Ovary (tissue), 3 donors: ENCODE measurements around the gene ASCL3.

Experiments used
- EP300 ChIP-seq: sonication (generic); formaldehyde crosslinking; IDR thresholded peaks from one replicate; pipeline ENCODE4 v1.6.1; 2017; ENCODE audit warnings: antibody characterized with exemption
- TF ChIP-seq, protein P1 (sequence below), 3 donors: fragments of 450-650 bp in 2 of 3; fragments of 200-600 bp in 1 of 3; IDR thresholded peaks; one replicate each; pipeline versions ENCODE4 v1.5.1 to v1.8.0; 2016 to 2022; ENCODE audit warnings: antibody characterized with exemption in 3 of 3, mild to moderate bottlenecking in 1 of 3
- donor health status: DM: no; HTN: no; CAD: no.

DNA sequence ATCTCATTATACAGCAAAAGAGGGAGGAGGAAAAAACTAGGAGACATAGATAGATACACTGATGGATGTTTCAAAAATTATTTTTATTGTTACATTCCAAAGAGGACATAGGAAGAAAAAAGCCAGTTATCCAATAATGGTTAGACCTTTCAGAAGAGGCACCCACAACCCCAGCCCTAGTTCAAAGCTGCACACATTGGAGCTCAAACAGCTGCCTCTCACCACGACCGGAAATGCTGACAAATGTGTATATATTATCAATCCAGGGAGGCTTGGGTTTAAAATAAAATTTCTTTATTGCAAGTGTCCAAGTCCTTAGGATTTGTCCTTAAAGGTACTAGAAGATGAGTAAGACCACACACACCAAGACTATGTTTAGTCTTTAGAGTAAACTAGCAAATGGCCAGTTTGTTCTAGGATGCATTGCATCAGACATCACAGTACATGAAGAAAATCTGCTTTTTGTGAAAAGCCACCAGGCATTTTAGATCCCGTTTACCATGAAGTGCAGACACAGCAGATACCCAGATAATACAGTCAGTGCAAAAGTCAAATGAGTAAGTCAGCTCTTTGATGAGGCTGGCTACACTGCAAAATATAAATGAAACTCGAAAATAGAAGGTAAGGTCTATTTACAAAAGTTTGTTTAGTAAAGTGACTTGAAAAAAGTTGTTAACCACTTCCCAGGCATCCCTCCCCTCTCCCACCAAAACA, 4.6 kb upstream of the ASCL3 start:
- TF ChIP-seq, protein P1, sequence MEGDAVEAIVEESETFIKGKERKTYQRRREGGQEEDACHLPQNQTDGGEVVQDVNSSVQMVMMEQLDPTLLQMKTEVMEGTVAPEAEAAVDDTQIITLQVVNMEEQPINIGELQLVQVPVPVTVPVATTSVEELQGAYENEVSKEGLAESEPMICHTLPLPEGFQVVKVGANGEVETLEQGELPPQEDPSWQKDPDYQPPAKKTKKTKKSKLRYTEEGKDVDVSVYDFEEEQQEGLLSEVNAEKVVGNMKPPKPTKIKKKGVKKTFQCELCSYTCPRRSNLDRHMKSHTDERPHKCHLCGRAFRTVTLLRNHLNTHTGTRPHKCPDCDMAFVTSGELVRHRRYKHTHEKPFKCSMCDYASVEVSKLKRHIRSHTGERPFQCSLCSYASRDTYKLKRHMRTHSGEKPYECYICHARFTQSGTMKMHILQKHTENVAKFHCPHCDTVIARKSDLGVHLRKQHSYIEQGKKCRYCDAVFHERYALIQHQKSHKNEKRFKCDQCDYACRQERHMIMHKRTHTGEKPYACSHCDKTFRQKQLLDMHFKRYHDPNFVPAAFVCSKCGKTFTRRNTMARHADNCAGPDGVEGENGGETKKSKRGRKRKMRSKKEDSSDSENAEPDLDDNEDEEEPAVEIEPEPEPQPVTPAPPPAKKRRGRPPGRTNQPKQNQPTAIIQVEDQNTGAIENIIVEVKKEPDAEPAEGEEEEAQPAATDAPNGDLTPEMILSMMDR (IDR thresholded peaks at IDR 0.05), result no peak
- no peak for TF ChIP-seq EP300
